ENCODE data around the gene MFGE8. TPM values are rescaled to one million over a fixed set of nuclear protein-coding genes. Genes with fewer than 3 reads are reported as not detected.

The MFGE8 gene
- polyA plus RNA-seq, 1 experiment: 1,967 TPM

- ChIA-PET POLR2A (no interaction called here), CTCF (interaction anchor here (0.7 to 1.3 kb wide), 5 partner anchors 93 to 270 kb away, joined by 3 to 4 read pairs (median 3); no protein-coding TSS in a partner anchor)
- no peaks in the 10 kb centered on the region for H3K27me3 ChIP-seq (ENCODE audit: control insufficient read depth, insufficient read depth, low read length)
- no peak for DNase-seq (ENCODE audit: low read depth)
- H3K4me3 ChIP-seq (ENCODE audit: low read depth, low read length): no peak overlapping the region
- no peak for TF ChIP-seq CTCF (IDR thresholded peaks at IDR 0.05; ENCODE audit: insufficient read depth, low read depth, low read length)
- H3K36me3 ChIP-seq (ENCODE audit: control insufficient read depth, insufficient read depth, low read length): peaks cover 32% of the 10 kb centered on the region
Observed at GRCh38 chr15:88908123-88908522, 5.1 kb downstream of the MFGE8 start.

- Histone ChIP-seq H3K4me3 (ENCODE audit: low read depth, low read length) (no peak overlapping the region), H3K36me3 (ENCODE audit: control insufficient read depth, insufficient read depth, low read length) (peaks cover 40% of the 10 kb centered on the region), H3K27me3 (ENCODE audit: control insufficient read depth, insufficient read depth, low read length) (no peaks in the 10 kb centered on the region)
- no peak for TF ChIP-seq CTCF (IDR thresholded peaks at IDR 0.05; ENCODE audit: insufficient read depth, low read depth, low read length)
- CTCF ChIA-PET: no interaction called here
- DNase-seq (ENCODE audit: low read depth): no peak
- POLR2A ChIA-PET: no interaction called here
Observed at GRCh38 chr15:88907111-88907510, 6.1 kb downstream of the MFGE8 start.

- peaks cover 45% of the 10 kb centered on the region for H3K36me3 ChIP-seq (ENCODE audit: control insufficient read depth, insufficient read depth, low read length)
- ChIA-PET CTCF (interaction anchor here (2.2 to 4.4 kb wide), 4 partner anchors 28 to 271 kb away, joined by 20 to 63 read pairs (median 32); no protein-coding TSS in a partner anchor), POLR2A (no interaction called here)
- no peaks in the 10 kb centered on the region for H3K27me3 ChIP-seq (ENCODE audit: control insufficient read depth, insufficient read depth, low read length)
- no peak overlapping the region for H3K4me3 ChIP-seq (ENCODE audit: low read depth, low read length)
- no peak for TF ChIP-seq CTCF (IDR thresholded peaks at IDR 0.05; ENCODE audit: insufficient read depth, low read depth, low read length)
- no peak for DNase-seq (ENCODE audit: low read depth)
Observed at GRCh38 chr15:88906551-88906950, 6.6 kb downstream of the MFGE8 start.

- TF ChIP-seq CTCF (IDR thresholded peaks at IDR 0.05; ENCODE audit: insufficient read depth, low read depth, low read length): no peak
- ChIA-PET POLR2A (no interaction called here), CTCF (interaction anchor here (1.9 to 4.4 kb wide), 6 partner anchors 11 to 272 kb away, joined by 4 to 63 read pairs (median 24); partner anchors contain the start of gene HAPLN3)
- Histone ChIP-seq H3K4me3 (ENCODE audit: low read depth, low read length) (no peak overlapping the region), H3K27me3 (ENCODE audit: control insufficient read depth, insufficient read depth, low read length) (no peaks in the 10 kb centered on the region), H3K36me3 (ENCODE audit: control insufficient read depth, insufficient read depth, low read length) (peaks cover 49% of the 10 kb centered on the region)
- DNase-seq (ENCODE audit: low read depth): no peak
Observed at GRCh38 chr15:88906130-88906529, 7.0 kb downstream of the MFGE8 start.

- ChIA-PET CTCF (interaction anchor here (0.7 to 4.4 kb wide), 37 partner anchors 10 to 324 kb away, joined by 3 to 63 read pairs (median 4); partner anchors contain the start of gene HAPLN3), POLR2A (no interaction called here)
- no peak for DNase-seq (ENCODE audit: low read depth)
- no peak for TF ChIP-seq CTCF (IDR thresholded peaks at IDR 0.05; ENCODE audit: insufficient read depth, low read depth, low read length)
- peaks cover 49% of the 10 kb centered on the region for H3K36me3 ChIP-seq (ENCODE audit: control insufficient read depth, insufficient read depth, low read length)
- no peak overlapping the region for H3K4me3 ChIP-seq (ENCODE audit: low read depth, low read length)
- no peaks in the 10 kb centered on the region for H3K27me3 ChIP-seq (ENCODE audit: control insufficient read depth, insufficient read depth, low read length)
Observed at GRCh38 chr15:88905576-88905975, 7.6 kb downstream of the MFGE8 start.

Measured in BJ (cell line).